BLaER1 (cell line): ENCODE data around the gene SMYD3.
"Not testable (repeated sequence)": the region's sequence is repeated elsewhere in the genome, so short reads cannot be mapped to it uniquely, and the experiment has no call there.

Experiments used
- H3K27ac ChIP-seq: shearing (Covaris generic); formaldehyde crosslinking; 2 replicates; pipeline ENCODE4 v1.8.1; 2022
- H3K27me3 ChIP-seq: shearing (Covaris generic); formaldehyde crosslinking; 2 replicates; pipeline ENCODE4 v1.8.1; 2022
- H3K36me3 ChIP-seq: shearing (Covaris generic); formaldehyde crosslinking; 2 replicates; pipeline ENCODE4 v1.8.1; 2022
- H3K4me1 ChIP-seq: shearing (Covaris generic); formaldehyde crosslinking; 2 replicates; pipeline ENCODE4 v1.8.1; 2022
- H3K4me2 ChIP-seq: shearing (Covaris generic); formaldehyde crosslinking; 2 replicates; pipeline ENCODE4 v1.8.1; 2022
- H3K4me3 ChIP-seq: shearing (Covaris generic); formaldehyde crosslinking; 2 replicates; pipeline ENCODE4 v1.8.1; 2022
- H3K9ac ChIP-seq: shearing (Covaris generic); formaldehyde crosslinking; 2 replicates; pipeline ENCODE4 v1.8.1; 2022
- H3K9me3 ChIP-seq: shearing (Covaris generic); formaldehyde crosslinking; 2 replicates; pipeline ENCODE4 v1.8.1; 2022
- H4K20me1 ChIP-seq: shearing (Covaris generic); formaldehyde crosslinking; 2 replicates; pipeline ENCODE4 v1.8.1; 2022
- Cebpa-rat ChIP-seq: shearing (Covaris generic); IDR thresholded peaks from 2 replicates; pipeline ENCODE4 v1.8.1; 2022

SMYD3 gene

DNA sequence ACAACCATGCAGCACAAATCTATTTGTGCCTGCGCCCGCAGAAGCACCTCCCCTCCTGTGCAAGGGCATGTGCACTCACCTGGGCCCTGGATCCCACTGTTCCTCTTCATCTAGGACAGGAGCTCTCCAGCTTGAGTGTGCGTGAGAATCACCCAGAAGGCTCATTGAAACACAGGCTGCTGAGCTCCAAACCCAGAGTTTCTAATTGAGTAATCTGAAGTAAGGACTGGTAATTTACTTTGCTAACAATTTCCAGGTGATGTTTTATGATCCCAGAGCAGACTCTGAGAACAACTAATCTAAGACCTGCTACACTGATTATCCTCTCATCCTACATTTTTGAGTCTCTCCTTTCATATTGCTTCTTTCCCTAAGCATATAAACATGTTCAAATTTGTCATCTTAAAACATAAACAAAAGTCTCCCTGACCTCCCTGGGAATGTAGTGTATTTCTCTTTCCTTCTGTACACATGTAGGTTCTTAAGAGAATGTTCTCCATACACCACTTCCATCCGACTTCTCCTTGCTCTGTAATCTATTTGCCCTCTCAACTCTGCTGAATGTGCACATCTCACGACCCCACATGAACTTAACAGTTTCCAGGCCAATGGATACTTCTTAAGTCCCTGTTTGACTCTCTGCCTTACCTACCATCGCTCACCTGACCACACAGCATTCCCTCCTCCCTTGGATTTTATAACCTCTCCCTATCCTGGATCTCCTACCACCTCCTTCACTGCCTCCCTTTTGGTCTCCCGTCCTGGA is 522.5 kb downstream of the SMYD3 start:
- H3K27ac ChIP-seq: no peak overlapping the region

DNA sequence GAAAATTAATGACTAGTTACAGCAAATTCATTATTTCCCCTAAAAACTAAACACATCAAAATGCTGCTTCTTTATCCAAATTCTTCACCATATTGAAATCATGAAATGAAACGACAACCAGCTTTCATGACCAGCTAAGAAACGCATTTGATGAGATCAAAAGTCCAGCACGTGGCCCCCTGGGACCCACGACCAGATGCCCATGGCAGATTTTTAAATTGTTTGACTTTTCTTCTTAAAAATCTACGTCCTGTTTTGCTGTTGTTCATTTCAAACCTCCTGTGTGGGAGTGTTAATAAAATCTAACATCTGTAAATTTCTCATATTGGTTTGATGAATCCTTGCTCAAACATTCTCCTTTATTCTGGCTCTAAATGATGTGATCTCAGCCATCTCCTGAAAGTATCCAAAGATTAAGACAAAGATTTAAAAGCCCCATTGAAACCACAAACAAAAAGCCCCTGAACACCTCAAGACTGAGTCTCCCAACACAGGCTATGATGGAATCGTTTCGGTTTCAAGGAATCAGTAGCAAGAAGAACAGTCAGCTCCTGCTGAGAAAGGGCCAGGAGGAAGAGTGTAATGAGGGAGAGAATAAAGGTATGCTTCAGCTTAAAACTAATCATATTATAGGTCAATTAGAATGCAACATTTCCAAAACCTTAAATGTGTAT is 523.6 kb downstream of the SMYD3 start:
- H3K4me1 ChIP-seq: no peaks in the 10 kb centered on the region
- no peak for TF ChIP-seq Cebpa-rat
- no peaks in the 10 kb centered on the region; the same call in 1 of the 2 replicates for H3K9me3 ChIP-seq
- H3K4me3 ChIP-seq: no peak overlapping the region
- H3K27ac ChIP-seq: no peak overlapping the region
- H3K36me3 ChIP-seq: no peaks in the 10 kb centered on the region
- no peak overlapping the region for H3K9ac ChIP-seq
- no peaks in the 10 kb centered on the region for H4K20me1 ChIP-seq
- H3K27me3 ChIP-seq: no peaks in the 10 kb centered on the region
- H3K4me2 ChIP-seq: no peak overlapping the region

More for the DNA sequence above, 522.5 kb downstream of the SMYD3 start:
- H3K4me2 ChIP-seq: no peak overlapping the region
- H3K9ac ChIP-seq: no peak overlapping the region
- H3K4me3 ChIP-seq: no peak overlapping the region
- TF ChIP-seq Cebpa-rat: no peak
- H3K4me1 ChIP-seq: no peaks in the 10 kb centered on the region
- H3K27me3 ChIP-seq: no peaks in the 10 kb centered on the region
- H3K36me3 ChIP-seq: no peaks in the 10 kb centered on the region
- no peaks in the 10 kb centered on the region; the same call in 1 of the 2 replicates for H3K9me3 ChIP-seq
- H4K20me1 ChIP-seq: no peaks in the 10 kb centered on the region

DNA sequence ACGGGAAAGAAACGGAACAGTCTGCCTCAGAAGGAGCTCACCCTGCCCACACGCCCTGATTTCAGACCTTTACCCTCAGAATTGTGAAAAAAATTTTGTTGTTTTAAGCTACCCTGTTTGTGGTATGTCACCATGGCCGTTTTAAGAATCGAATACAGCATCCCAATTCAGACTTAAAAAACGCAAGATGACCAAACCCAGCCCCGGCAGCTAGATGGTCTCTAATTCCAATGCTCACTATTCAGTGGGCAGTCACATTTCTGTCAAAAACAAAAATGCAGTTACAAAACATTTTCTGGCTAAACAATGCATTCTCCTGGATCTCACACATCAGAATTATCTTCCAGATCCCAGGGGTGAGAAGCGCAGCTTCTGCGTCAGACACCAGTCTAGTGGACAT is 527.5 kb downstream of the SMYD3 start:
- H3K27ac ChIP-seq: no peak overlapping the region
- H3K4me1 ChIP-seq: no peaks in the 10 kb centered on the region
- H3K36me3 ChIP-seq: no peaks in the 10 kb centered on the region
- H3K27me3 ChIP-seq: no peaks in the 10 kb centered on the region
- no peak for TF ChIP-seq Cebpa-rat
- no peak overlapping the region for H3K4me3 ChIP-seq
- H3K4me2 ChIP-seq: no peak overlapping the region
- no peak overlapping the region for H3K9ac ChIP-seq
- no peaks in the 10 kb centered on the region for H3K9me3 ChIP-seq
- no peaks in the 10 kb centered on the region for H4K20me1 ChIP-seq

DNA sequence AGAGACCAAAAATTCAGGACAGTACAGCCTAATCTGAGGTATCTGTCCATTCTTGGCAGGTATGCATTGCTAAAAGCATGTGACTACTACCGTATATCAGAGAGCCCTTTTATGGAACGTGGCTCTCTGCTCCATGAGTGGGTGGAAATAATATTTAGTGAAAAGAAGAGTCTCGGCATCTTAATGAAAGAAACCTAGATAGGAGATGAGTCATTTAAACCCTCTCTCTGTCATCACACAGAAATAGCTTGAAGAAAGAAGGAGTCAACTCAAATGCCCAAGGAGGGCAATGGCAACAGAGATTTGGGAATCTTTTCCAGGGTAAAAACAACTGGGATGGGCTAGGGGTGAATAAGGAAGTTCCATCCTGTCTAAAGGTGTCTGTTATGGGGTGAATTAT is 528.2 kb downstream of the SMYD3 start:
- Histone ChIP-seq H3K4me3 (no peak overlapping the region), H3K4me1 (no peaks in the 10 kb centered on the region), H3K4me2 (no peak overlapping the region), H3K27me3 (no peaks in the 10 kb centered on the region), H3K9ac (no peak overlapping the region), H3K27ac (no peak overlapping the region), H3K36me3 (no peaks in the 10 kb centered on the region), H4K20me1 (no peaks in the 10 kb centered on the region), H3K9me3 (no peaks in the 10 kb centered on the region)
- no peak for TF ChIP-seq Cebpa-rat

DNA sequence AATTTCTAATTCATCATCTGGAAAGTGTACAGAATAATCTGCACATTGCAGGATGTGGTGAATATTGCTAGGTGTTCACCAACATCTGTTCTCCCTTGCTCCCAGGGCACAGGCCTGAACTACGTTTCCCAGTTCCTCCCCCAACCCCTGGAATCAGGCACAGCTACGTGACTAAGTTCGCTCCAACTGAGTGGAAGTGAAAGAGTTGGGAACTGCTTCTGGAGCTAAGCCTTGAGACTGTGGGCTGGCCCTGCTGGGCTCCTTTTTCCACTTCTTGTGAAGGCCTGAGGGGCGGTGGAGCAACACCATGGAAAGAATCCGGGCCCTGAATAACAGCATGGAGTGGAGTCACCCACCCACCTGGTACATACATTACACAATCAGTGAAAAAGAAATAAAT is 534.6 kb downstream of the SMYD3 start:
- no peaks in the 10 kb centered on the region for H3K4me1 ChIP-seq
- H3K36me3 ChIP-seq: peaks cover 4% of the 10 kb centered on the region; the same call in 1 of the 2 replicates
- peaks cover 5% of the 10 kb centered on the region; the same call in 1 of the 2 replicates for H3K9me3 ChIP-seq
- H3K27me3 ChIP-seq: no peaks in the 10 kb centered on the region
- no peak overlapping the region for H3K4me3 ChIP-seq
- no peak for TF ChIP-seq Cebpa-rat
- H4K20me1 ChIP-seq: no peaks in the 10 kb centered on the region
- no peak overlapping the region for H3K27ac ChIP-seq
- no peak overlapping the region for H3K4me2 ChIP-seq
- no peak overlapping the region for H3K9ac ChIP-seq

DNA sequence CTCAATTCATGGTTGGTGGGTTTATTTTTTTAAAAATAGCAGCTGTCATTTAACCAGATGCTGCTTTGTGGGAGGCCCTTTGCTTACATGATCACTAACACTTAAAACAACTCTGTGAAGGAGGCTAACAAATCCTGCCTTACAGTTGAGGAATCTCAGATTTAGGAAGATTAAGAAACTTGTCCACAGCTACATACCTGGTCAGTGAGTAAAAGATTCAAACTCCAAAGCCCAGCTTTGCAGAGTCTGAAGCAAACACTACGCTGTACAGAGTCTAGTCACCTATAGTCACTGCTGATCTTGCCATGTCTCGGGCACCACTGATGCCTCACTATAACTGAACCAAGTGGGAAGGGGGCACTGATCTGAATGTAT is 535.4 kb downstream of the SMYD3 start:
- Histone ChIP-seq H3K4me2 (no peak overlapping the region), H3K4me1 (no peaks in the 10 kb centered on the region), H3K4me3 (no peak overlapping the region), H4K20me1 (no peaks in the 10 kb centered on the region), H3K36me3 (peaks cover 4% of the 10 kb centered on the region; the same call in 1 of the 2 replicates), H3K27ac (no peak overlapping the region), H3K27me3 (no peaks in the 10 kb centered on the region), H3K9ac (no peak overlapping the region), H3K9me3 (peaks cover 5% of the 10 kb centered on the region; the same call in 1 of the 2 replicates)
- no peak for TF ChIP-seq Cebpa-rat

DNA sequence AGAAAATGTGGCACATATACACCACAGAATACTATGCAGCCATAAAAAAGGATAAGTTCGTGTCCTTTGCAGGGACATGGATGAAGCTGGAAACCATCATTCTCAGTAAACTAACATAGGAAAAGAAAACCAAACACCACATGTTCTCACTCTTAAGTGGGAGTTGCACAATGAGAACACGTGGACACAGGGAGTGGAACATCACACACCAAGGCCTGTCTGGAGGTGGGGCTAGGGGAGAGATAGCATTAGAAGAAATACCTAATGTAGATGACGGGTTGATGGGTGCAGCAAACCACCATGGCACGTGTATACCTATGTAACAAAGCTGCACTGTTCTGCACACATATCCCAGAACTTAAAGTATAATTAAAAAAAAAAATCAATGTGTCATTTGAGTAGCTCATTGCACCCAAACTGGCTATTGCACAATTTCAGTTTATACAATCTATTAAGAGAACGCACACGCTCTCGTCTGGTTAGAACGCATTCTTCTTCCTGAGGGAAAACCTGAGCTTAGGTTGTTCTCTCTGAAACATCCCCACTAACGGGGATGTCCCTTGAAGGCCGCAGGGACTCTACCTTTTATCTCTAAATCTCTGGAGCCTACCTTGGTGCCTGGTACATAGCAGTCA is 535.9 kb downstream of the SMYD3 start:
- H3K36me3 ChIP-seq, H3K4me1 ChIP-seq, H3K27me3 ChIP-seq, H3K4me2 ChIP-seq, H3K4me3 ChIP-seq, H3K9ac ChIP-seq, H4K20me1 ChIP-seq, H3K27ac ChIP-seq, H3K9me3 ChIP-seq: not testable (repeated sequence)

DNA sequence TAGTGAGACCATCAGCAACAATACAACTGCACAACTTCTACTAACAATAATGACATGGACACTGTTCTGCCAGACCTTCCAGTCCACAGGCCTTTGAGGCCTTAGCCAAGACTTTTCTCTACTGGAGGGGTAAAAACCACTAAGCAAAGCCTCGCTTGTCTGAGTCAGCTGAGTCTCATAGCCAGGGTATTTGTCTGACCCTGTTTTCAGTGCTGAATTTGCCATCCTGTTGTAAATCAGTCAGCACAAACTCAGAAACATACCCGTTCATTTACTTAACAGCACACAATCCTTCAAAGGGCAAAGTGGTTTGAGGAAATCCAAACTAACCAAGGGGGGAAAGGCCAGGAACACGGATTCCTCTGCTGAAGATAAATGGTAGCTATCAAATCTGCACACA is 537.8 kb downstream of the SMYD3 start:
- no peak overlapping the region for H3K4me2 ChIP-seq
- no peak for TF ChIP-seq Cebpa-rat
- H3K36me3 ChIP-seq: peaks cover 4% of the 10 kb centered on the region; the same call in 1 of the 2 replicates
- H3K27me3 ChIP-seq: no peaks in the 10 kb centered on the region
- no peak overlapping the region for H3K9ac ChIP-seq
- no peak overlapping the region for H3K27ac ChIP-seq
- H3K9me3 ChIP-seq: peaks cover 5% of the 10 kb centered on the region; the same call in 1 of the 2 replicates
- no peak overlapping the region for H3K4me3 ChIP-seq
- H4K20me1 ChIP-seq: no peaks in the 10 kb centered on the region
- no peaks in the 10 kb centered on the region for H3K4me1 ChIP-seq

DNA sequence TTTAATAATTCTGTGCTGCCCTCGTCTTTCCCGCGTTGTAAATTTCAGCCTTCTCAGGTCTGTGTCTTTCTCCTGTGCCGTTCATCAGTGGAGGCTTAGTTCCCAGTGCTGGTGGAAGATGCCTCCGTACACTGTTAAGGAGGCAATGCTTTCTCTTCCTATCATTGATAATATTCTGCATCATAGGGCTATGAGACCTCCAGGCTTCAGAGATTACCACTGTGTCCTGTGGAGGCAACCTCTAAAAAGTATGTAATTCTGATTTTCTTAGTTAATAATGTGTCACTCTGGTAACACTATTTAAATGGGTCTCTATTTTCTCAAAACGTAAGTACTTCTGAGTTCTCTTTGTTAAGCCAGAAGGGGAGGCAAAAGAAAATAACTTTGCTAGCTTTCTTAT is 538.3 kb downstream of the SMYD3 start:
- Histone ChIP-seq H3K4me3 (no peak overlapping the region), H3K9ac (no peak overlapping the region), H3K27me3 (no peaks in the 10 kb centered on the region), H3K4me2 (no peak overlapping the region), H3K4me1 (no peaks in the 10 kb centered on the region), H4K20me1 (no peaks in the 10 kb centered on the region), H3K27ac (no peak overlapping the region), H3K36me3 (peaks cover 4% of the 10 kb centered on the region; the same call in 1 of the 2 replicates), H3K9me3 (peaks cover 5% of the 10 kb centered on the region; the same call in 1 of the 2 replicates)
- TF ChIP-seq Cebpa-rat: no peak

DNA sequence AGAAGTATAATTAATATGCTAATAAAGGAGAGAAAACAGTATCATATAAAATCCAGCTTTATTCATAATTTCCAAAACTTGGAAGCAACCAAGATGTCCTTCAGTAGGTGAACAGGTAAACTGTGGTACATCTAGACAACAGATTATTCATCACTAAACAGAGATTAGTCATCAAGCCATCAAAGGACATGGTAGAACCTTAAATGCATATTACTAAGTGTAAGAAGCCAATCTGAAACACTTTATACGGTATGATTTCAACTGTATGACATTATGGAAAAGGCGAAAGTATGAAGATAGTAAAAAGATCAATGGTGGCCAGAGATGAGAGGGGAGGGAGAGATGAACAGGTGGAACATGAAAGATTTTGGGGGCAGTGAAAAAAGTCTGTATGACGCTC is 541.7 kb downstream of the SMYD3 start:
- Histone ChIP-seq H3K9ac (no peak overlapping the region), H3K27me3 (no peaks in the 10 kb centered on the region), H3K4me2 (no peak overlapping the region), H4K20me1 (no peaks in the 10 kb centered on the region), H3K9me3 (no peaks in the 10 kb centered on the region), H3K36me3 (peaks cover 4% of the 10 kb centered on the region; the same call in 1 of the 2 replicates), H3K27ac (no peak overlapping the region), H3K4me3 (no peak overlapping the region), H3K4me1 (no peaks in the 10 kb centered on the region)
- TF ChIP-seq Cebpa-rat: no peak
